Spleen (tissue), 7 donors: ENCODE data around the gene SLC25A6.

ENCODE experiments used
- POLR2A ChIP-seq, 3 donors: fragments of 450-650 bp; IDR thresholded peaks; one replicate each; pipeline ENCODE4 v1.5.1; 2017; ENCODE audit warnings: antibody characterized with exemption in 3 of 3, mild to moderate bottlenecking in 1 of 3
- TF ChIP-seq, protein P1 (sequence below), 11 experiments: fragments of 200-600 bp in 7 of 11; fragments of 450-650 bp in 4 of 11; sonication (generic) in 4 of 11; IDR thresholded peaks in 8 of 11; conservative IDR thresholded peaks in 3 of 11; 1 replicate in 7 of 11; 2 replicates in 4 of 11; pipeline versions ENCODE4 v1.4.0 to v1.8.0; 2016 to 2021; ENCODE audit warnings: antibody characterized with exemption in 11 of 11, inconsistent platforms in 4 of 11, mild to moderate bottlenecking in 1 of 11
- donor health status: DM: no; HTN: no; CAD: no; lungs with moderate emphysema.
- donor health status: DM: no; HTN: no; CAD: no.
- donor health status: DM: no; HTN: no; CAD: no.

DNA sequence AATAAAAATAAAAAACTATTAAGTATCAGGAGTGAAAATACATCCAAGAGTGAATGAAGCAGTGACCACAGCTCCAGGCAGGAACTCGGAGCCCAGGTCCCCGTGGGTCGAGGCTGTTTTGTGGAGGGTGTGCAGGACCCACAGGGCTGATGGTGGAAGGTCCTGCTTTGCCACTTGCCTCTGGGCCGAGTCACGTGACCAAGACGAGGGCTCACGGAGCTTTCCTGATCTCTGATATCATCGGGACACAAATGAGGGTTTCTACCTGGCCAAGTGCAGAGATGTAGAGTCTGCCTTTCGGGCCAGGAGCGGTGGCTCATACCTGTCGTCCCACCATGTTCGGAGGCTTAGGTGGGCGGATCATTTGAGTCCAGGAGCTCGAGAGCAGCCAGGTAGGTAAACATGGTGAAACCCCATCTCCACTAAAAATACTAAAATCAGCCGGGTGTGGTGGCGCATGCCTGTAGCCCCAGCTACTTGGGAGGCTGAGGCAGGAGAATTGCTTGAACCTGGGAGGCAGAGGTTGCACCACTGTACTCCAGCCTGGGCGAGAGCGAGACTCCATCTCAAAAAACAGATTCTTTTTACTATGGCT lies 7.2 kb downstream of the SLC25A6 start:
- TF ChIP-seq, protein P1, sequence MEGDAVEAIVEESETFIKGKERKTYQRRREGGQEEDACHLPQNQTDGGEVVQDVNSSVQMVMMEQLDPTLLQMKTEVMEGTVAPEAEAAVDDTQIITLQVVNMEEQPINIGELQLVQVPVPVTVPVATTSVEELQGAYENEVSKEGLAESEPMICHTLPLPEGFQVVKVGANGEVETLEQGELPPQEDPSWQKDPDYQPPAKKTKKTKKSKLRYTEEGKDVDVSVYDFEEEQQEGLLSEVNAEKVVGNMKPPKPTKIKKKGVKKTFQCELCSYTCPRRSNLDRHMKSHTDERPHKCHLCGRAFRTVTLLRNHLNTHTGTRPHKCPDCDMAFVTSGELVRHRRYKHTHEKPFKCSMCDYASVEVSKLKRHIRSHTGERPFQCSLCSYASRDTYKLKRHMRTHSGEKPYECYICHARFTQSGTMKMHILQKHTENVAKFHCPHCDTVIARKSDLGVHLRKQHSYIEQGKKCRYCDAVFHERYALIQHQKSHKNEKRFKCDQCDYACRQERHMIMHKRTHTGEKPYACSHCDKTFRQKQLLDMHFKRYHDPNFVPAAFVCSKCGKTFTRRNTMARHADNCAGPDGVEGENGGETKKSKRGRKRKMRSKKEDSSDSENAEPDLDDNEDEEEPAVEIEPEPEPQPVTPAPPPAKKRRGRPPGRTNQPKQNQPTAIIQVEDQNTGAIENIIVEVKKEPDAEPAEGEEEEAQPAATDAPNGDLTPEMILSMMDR (IDR thresholded peaks at IDR 0.05 in 8 of 11, conservative IDR thresholded peaks at IDR 0.05 in 3 of 11): no peak
- no peak for TF ChIP-seq POLR2A (IDR thresholded peaks at IDR 0.05)
